K562 (cell line): ENCODE measurements around the gene OVCA2. TPM values are rescaled to one million over a fixed set of nuclear protein-coding genes. Genes with fewer than 3 reads are reported as not detected.

Experiments
- ATAC-seq: fragments of 200-7000 bp; cut with Tn5 transposase; 3 replicates; pipeline ENCODE4 v1.9.1; 2020; ENCODE audit warnings: moderate library complexity
- BruUV-seq: library from RNA; stranded (reverse); fragments of 400-500 nt; replicated peaks from 2 replicates; lab custom pipeline; 2021; lab: Mats Ljungman, UMichigan
- CTCF ChIA-PET: fragments of 300-600 bp; formaldehyde crosslinking; extraction: SDS; loops from one replicate; lab custom pipeline; 2021; ENCODE audit warnings: low intra/inter-chr PET ratio; lab: Yijun Ruan, JAX
- POLR2A ChIA-PET: fragments of 300-600, 350-650 bp; sonication (Branson Sonifier 250); formaldehyde crosslinking; extraction: SDS; loops from one replicate; lab custom pipeline; 2021; ENCODE audit warnings: antibody characterized with exemption, inconsistent platforms; lab: Yijun Ruan, JAX
- DNase-seq, 4 experiments: peaks; one replicate each; pipeline versions ENCODE4 v3.0.0 to v3.0.0-alpha.2; 2011 to 2018; ENCODE audit warnings: low spot score in 3 of 4, mixed read lengths in 3 of 4; ENCODE audit errors: extremely low read depth in 1 of 4
- FAIRE-seq: peaks from 2 replicates; lab custom pipeline; 2011; peaks lifted over from hg19 to GRCh38; lab: Jason Lieb, UNC
- H2AFZ ChIP-seq: 2 replicates; pipeline ENCODE4 v1.6.0; 2011; ENCODE audit warnings: low read depth, low read length, control low read depth, inconsistent platforms
- H3K27ac ChIP-seq: fragments of 200-600 bp; 3 replicates; pipeline ENCODE4 v1.8.0; 2011; ENCODE audit warnings: low read depth, mild to moderate bottlenecking, control low read depth, inconsistent platforms, low read length, moderate library complexity, mixed read lengths; ENCODE audit errors: extremely low read depth
- H3K27me3 ChIP-seq, 2 experiments: fragments of 300-600 bp in 1 of 2; 2 replicates in 1 of 2; 3 replicates in 1 of 2; pipeline versions ENCODE4 v1.6.0 to v1.8.0; 2011; ENCODE audit warnings: inconsistent platforms in 2 of 2, low read length in 2 of 2, mild to moderate bottlenecking in 1 of 2, mixed read lengths in 1 of 2, moderate library complexity in 1 of 2; ENCODE audit not compliant: control insufficient read depth in 2 of 2, insufficient read depth in 2 of 2
- H3K36me3 ChIP-seq: fragments of 300-600 bp; 3 replicates; pipeline ENCODE4 v1.8.0; 2011; ENCODE audit warnings: mild to moderate bottlenecking, low read length, inconsistent platforms; ENCODE audit not compliant: control insufficient read depth, insufficient read depth
- H3K4me1 ChIP-seq, 2 experiments: fragments of 200-600 bp in 1 of 2; replicated peaks in 1 of 2; 2 replicates in 1 of 2; 3 replicates in 1 of 2; pipeline versions ENCODE4 v1.5.1 to v1.8.0; 2011; ENCODE audit warnings: inconsistent platforms in 2 of 2, low read length in 2 of 2, mild to moderate bottlenecking in 1 of 2, mixed read lengths in 1 of 2, moderate library complexity in 1 of 2; ENCODE audit not compliant: control insufficient read depth in 2 of 2, insufficient read depth in 2 of 2
- H3K4me2 ChIP-seq: 2 replicates; pipeline ENCODE4 v1.6.1; 2011; ENCODE audit warnings: low read length, control low read depth, inconsistent platforms, mixed read lengths; ENCODE audit not compliant: insufficient read depth
- H3K4me3 ChIP-seq: fragments of 200-600 bp; sonication (generic), shearing (Covaris generic); 2 replicates; pipeline ENCODE4 v1.5.1; 2016; ENCODE audit warnings: control low read depth, inconsistent platforms
- H3K79me2 ChIP-seq: fragments of 200-600 bp; 3 replicates; pipeline ENCODE4 v1.8.0; 2011; ENCODE audit warnings: low read length, inconsistent platforms; ENCODE audit not compliant: control insufficient read depth, insufficient read depth
- H3K9ac ChIP-seq, 2 experiments: 2 replicates each; pipeline versions ENCODE4 v1.6.0 to v1.6.1; 2011; ENCODE audit warnings: low read depth in 2 of 2, low read length in 2 of 2, control low read depth in 1 of 2, inconsistent platforms in 1 of 2, mild to moderate bottlenecking in 1 of 2, mixed read lengths in 1 of 2; ENCODE audit not compliant: insufficient read depth in 1 of 2
- H3K9me1 ChIP-seq: one replicate; pipeline ENCODE4 v1.6.0; 2011; ENCODE audit warnings: inconsistent platforms, mild to moderate bottlenecking, low read length, moderate library complexity; ENCODE audit not compliant: control insufficient read depth, insufficient read depth
- H3K9me3 ChIP-seq: replicated peaks from 2 replicates; pipeline ENCODE4 v1.5.1; 2011; ENCODE audit warnings: low read depth, low read length, inconsistent platforms; ENCODE audit not compliant: control insufficient read depth, insufficient read depth
- H4K20me1 ChIP-seq: replicated peaks from 2 replicates; pipeline ENCODE4 v1.6.1; 2011; ENCODE audit warnings: low read length, inconsistent platforms, mixed read lengths; ENCODE audit not compliant: control insufficient read depth, insufficient read depth
- EWSR1 ChIP-seq: fragments of 450-650 bp; IDR thresholded peaks from 2 replicates; pipeline ENCODE4 v1.6.1; 2018; ENCODE audit warnings: borderline replicate concordance, mild to moderate bottlenecking, low read depth, moderate library complexity; ENCODE audit not compliant: partially characterized antibody
- PHF21A ChIP-seq: fragments of 450-650 bp; IDR thresholded peaks from 2 replicates; pipeline ENCODE4 v1.6.1; 2017; ENCODE audit warnings: low read depth, borderline replicate concordance
- PTRF ChIP-seq: fragments of 450-650 bp; IDR thresholded peaks from 2 replicates; pipeline ENCODE4 v1.6.1; 2016; ENCODE audit warnings: mild to moderate bottlenecking, missing genetic modification characterization, missing compliant biosample characterization
- RBM17 ChIP-seq: fragments of 200-400 bp; formaldehyde crosslinking; IDR thresholded peaks from 2 replicates; pipeline ENCODE4 v1.6.1; 2017; ENCODE audit warnings: low read depth, mild to moderate bottlenecking, low read length, borderline replicate concordance
- ZNF436 ChIP-seq: fragments of 250-450, 450-650 bp; sonication (Bioruptor Pico); formaldehyde crosslinking; IDR thresholded peaks from 2 replicates; pipeline ENCODE4 v1.7.0; 2020; ENCODE audit warnings: mild to moderate bottlenecking
- WGBS: fragments of 100-300 bp; shearing (Covaris generic); methylation state at CpG from one replicate; pipeline ENCODE4 v1.1.6; 2016; ENCODE audit warnings: low coverage, mixed read lengths; ENCODE audit not compliant: insufficient coverage; ENCODE audit errors: missing lambda C conversion rate; 5-methylcytosine and 5-hydroxymethylcytosine counted together
- in situ Hi-C: fragments of 300-500 bp; cut with MboI; formaldehyde crosslinking; loops from 4 replicates; pipeline ENCODE4 v1.15.0; 2018; ENCODE audit warnings: inconsistent platforms, mixed read lengths
- intact Hi-C: fragments of 100-400 bp; cut with micrococcal nuclease; formaldehyde crosslinking; loops from 2 replicates; pipeline ENCODE4 v1.14.2; 2022
- polyA plus RNA-seq, 8 experiments: library from polyadenylated mRNA; depleted of rRNA in 4 of 8; stranded (reverse) in 5 of 8; unstranded in 3 of 8; fragments of >200 nt; fragmentation: Nextera tagmentation in 2 of 8; fragmentation: Illumina TruSeq in 1 of 8; extraction: Ambion mirVana in 2 of 8; extraction: Trizol in 1 of 8; gene quantifications; 2 replicates each; pipeline versions ENCODE4 v1.2.1 to v1.2.3, GENCODE V29; 2011 to 2014; ENCODE audit warnings: inconsistent platforms in 1 of 8, missing spikeins in 1 of 8
- total RNA-seq, 7 experiments: library from RNA; depleted of rRNA in 6 of 7; stranded (reverse); fragments of >200 nt in 6 of 7; fragmentation: Illumina TruSeq in 2 of 7; extraction: Trizol in 2 of 7; gene quantifications; 2 replicates each; pipeline versions ENCODE4 v1.2.1 to v1.2.3, GENCODE V29; 2011 to 2021; ENCODE audit warnings: low replicate concordance in 1 of 7
- TF ChIP-seq, protein P1 (sequence below): fragments of 250-450 bp; sonication (Bioruptor Pico); IDR thresholded peaks from 2 replicates; pipeline ENCODE4 v1.8.0; 2022; ENCODE audit warnings: moderate library complexity, mild to moderate bottlenecking, inconsistent platforms

The OVCA2 gene
- total and polyA plus RNA-seq, 9 of the 15 experiments (the other 6 are each of a cell fraction or from before 2014, with no cell fraction given): 3.0 to 23.7 (median 14.1) TPM

DNA sequence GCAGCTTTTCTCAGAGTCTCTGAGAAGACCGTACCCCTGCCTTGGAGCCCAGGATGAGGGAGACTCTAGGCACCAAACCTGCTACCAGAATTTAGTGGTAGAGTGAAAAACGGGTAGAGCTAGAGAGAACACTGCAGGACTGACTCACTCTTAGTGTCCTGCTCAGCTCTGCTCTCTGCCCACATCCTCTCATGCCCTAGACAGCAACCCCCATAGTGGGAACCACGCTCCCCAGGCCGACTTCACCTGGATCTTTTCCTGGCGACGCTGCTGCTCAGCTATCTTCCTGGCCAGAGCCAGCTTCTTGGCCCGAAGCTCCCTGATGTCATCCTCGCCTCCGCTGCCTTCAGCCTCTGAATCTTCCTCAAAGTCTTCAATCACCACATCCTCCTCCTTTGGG, 39.7 kb downstream of the OVCA2 start:
- no peak overlapping the region for H3K4me3 ChIP-seq
- no peak overlapping the region for H3K9ac ChIP-seq
- H2AFZ ChIP-seq: no peak overlapping the region
- H3K79me2 ChIP-seq: no peaks in the 10 kb centered on the region
- no peak overlapping the region for H3K27ac ChIP-seq
- POLR2A ChIA-PET: interaction anchor here (0.7 kb wide), 1 partner anchor 11 kb away, joined by 3 read pairs; no protein-coding TSS in a partner anchor
- peaks cover 21% of the 10 kb centered on the region; the same call in 2 of the 3 replicates for H3K36me3 ChIP-seq
- BruUV-seq: no TSS peak
- no peak overlapping the region for H3K4me2 ChIP-seq
- H3K27me3 ChIP-seq: no peaks in the 10 kb centered on the region
- TF ChIP-seq RBM17 (no peak), PHF21A (no peak), EWSR1 (no peak), ZNF436 (CRISPR knock-in tag) (no peak), PTRF (tag) (no peak)
- TF ChIP-seq, protein P1, sequence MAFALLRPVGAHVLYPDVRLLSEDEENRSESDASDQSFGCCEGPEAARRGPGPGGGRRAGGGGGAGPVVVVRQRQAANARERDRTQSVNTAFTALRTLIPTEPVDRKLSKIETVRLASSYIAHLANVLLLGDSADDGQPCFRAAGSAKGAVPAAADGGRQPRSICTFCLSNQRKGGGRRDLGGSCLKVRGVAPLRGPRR (CRISPR knock-in tag): no peak
- FAIRE-seq: no peak
- DNase-seq: no peak
- intact Hi-C loops: no loop called here
- no peaks in the 10 kb centered on the region for H3K9me3 ChIP-seq
- H3K4me1 ChIP-seq: peaks cover 17 to 21% of the 10 kb centered on the region in 2 experiments
- ATAC-seq: no peak
- in situ Hi-C loops: no loop called here
- WGBS: 78% methylated on average over 7 of the region's 9 CpGs
- H4K20me1 ChIP-seq: no peaks in the 10 kb centered on the region; the same call in 1 of the 2 replicates
- CTCF ChIA-PET: no interaction called here
- no peaks in the 10 kb centered on the region for H3K9me1 ChIP-seq
